Endodermal cell (in vitro differentiated cells): Measurements from ENCODE around the gene JSRP1. TPM values are rescaled to one million over a fixed set of nuclear protein-coding genes. Genes with fewer than 3 reads are reported as not detected.

Experiments used
- DNase-seq: peaks from one replicate; pipeline ENCODE4 v3.0.0-alpha.2; 2017
- H3K27ac ChIP-seq: 2 replicates; pipeline ENCODE4 v1.5.1; 2013; ENCODE audit warnings: mild to moderate bottlenecking, low read depth, low read length, moderate library complexity
- H3K27me3 ChIP-seq: 2 replicates; pipeline ENCODE4 v1.6.1; 2013; ENCODE audit warnings: mild to moderate bottlenecking, low read length, moderate library complexity; ENCODE audit not compliant: insufficient read depth, control insufficient read depth, poor library complexity, severe bottlenecking
- H3K36me3 ChIP-seq: 2 replicates; pipeline ENCODE4 v1.7.0; 2013; ENCODE audit warnings: mild to moderate bottlenecking, low read length, moderate library complexity; ENCODE audit not compliant: control insufficient read depth, insufficient read depth
- H3K4me1 ChIP-seq: one replicate; pipeline ENCODE4 v1.7.0; 2013; ENCODE audit warnings: low read length; ENCODE audit not compliant: control insufficient read depth, insufficient read depth
- H3K4me3 ChIP-seq: 2 replicates; pipeline ENCODE4 v1.5.1; 2013; ENCODE audit warnings: mild to moderate bottlenecking, low read length, moderate library complexity
- H3K9ac ChIP-seq: 2 replicates; pipeline ENCODE4 v1.6.1; 2013; ENCODE audit warnings: mild to moderate bottlenecking, low read length, moderate library complexity; ENCODE audit not compliant: poor library complexity, severe bottlenecking; ENCODE audit errors: extremely low read depth
- H3K9me3 ChIP-seq: 2 replicates; pipeline ENCODE4 v1.6.1; 2013; ENCODE audit warnings: mild to moderate bottlenecking, low read length, moderate library complexity; ENCODE audit not compliant: control insufficient read depth
- H3K27ac Mint-ChIP-seq: 2 replicates; pipeline ENCODE4 v1.8.0; 2020; ENCODE audit warnings: mixed read lengths
- H3K27me3 Mint-ChIP-seq: 2 replicates; pipeline ENCODE4 v1.8.0; 2021; ENCODE audit warnings: mild to moderate bottlenecking, mixed read lengths; ENCODE audit not compliant: insufficient read depth
- H3K36me3 Mint-ChIP-seq: 2 replicates; pipeline ENCODE4 v1.8.0; 2020; ENCODE audit warnings: low read depth, mixed read lengths
- H3K4me1 Mint-ChIP-seq: 2 replicates; pipeline ENCODE4 v1.8.0; 2020; ENCODE audit warnings: mixed read lengths
- H3K4me3 Mint-ChIP-seq: 2 replicates; pipeline ENCODE4 v1.8.0; 2020; ENCODE audit warnings: mild to moderate bottlenecking, moderate library complexity, mixed read lengths
- H3K9me3 Mint-ChIP-seq: 2 replicates; pipeline ENCODE4 v1.8.0; 2020; ENCODE audit warnings: mild to moderate bottlenecking, mixed read lengths
- WGBS, 2 experiments: methylation state at CpG; one replicate each; pipeline versions ENCODE4 v1.1.5 to v1.1.7; 2013; ENCODE audit warnings: missing lambda C conversion rate in 2 of 2, mixed read lengths in 1 of 2; ENCODE audit not compliant: insufficient coverage in 1 of 2, insufficient read length in 1 of 2; 5-methylcytosine and 5-hydroxymethylcytosine counted together
- total RNA-seq, 2 donors: library from RNA; stranded (reverse); fragmentation: NEBNext Ultra II Directional in 1 of 2; extraction: Animal tissue kit (Norgen Biotek cat#: 25700) in 1 of 2; gene quantifications; 2 replicates in 1 of 2; 3 replicates in 1 of 2; pipeline ENCODE4 v1.2.1, GENCODE V29; 2021
- TF ChIP-seq, protein P1 (sequence below): fragments of 200-600 bp; sonication (generic); conservative IDR thresholded peaks from 2 replicates; pipeline ENCODE4 v1.5.0; 2021; ENCODE audit warnings: antibody characterized with exemption, mild to moderate bottlenecking

Gene JSRP1
- total RNA-seq, 2 donors from 2014 or later: 0.66 to 0.89 TPM

DNA sequence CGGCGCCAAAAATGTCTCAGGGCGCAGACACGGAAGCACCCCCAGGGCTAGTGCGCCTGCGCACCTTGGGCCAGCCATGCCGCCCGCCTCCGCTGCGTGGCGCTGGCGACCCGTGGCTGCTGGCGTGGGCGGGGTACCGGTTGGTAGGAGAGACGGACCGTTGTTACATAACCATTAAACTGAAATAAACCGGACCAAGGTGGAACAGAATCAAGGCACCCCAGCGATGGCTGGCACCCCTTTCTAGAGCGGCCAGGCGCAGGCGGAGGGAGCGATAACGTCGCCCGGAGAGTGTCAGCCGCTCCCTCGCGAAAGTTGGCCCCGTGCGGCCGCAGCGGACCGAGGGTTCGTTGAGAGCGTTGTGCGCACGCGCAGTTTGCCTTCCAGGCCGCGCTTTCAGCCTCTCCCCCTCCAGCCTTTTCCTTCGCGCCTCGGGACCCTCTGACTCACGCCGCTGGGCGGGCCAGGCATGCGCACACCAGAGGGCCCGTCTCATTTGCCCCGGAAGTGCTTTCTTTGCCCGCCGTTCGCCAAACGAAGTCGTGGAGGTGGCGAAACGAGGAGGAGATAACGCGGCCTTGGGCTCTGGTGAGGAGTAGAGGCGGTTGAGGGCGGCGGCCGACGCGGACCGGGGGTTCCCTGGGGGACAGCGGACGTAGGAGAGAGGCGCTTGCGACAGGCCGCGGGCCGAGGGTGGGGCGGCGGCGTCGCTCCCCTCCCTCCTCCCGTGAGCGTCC is 19.7 kb downstream of the JSRP1 start, which contains the start of the genes PLEKHJ1 and SF3A2:
Gene PLEKHJ1 (minus strand): TSS at position 16 of the 737 bp plus-strand sequence. CDS start 81 bp downstream, outside the sequence.
Gene SF3A2 (plus strand): TSS at position 511 of the 737 bp plus-strand sequence. CDS start 6,595 bp downstream, outside the sequence.
- Mint-ChIP-seq H3K4me1 (peaks cover 35% of the 10 kb centered on the region), H3K27me3 (no peaks in the 10 kb centered on the region), H3K36me3 (peaks cover 39% of the 10 kb centered on the region), H3K9me3 (no peaks in the 10 kb centered on the region), H3K4me3 (peak within 1 kb of the TSS; percentile 92), H3K27ac (peak within 1 kb of the TSS; percentile 99)
- Histone ChIP-seq H3K36me3 (peaks cover 45% of the 10 kb centered on the region), H3K27ac (peak within 1 kb of the TSS; percentile 97), H3K9me3 (no peaks in the 10 kb centered on the region), H3K27me3 (no peaks in the 10 kb centered on the region), H3K4me1 (peaks cover 6% of the 10 kb centered on the region), H3K4me3 (peak within 1 kb of the TSS; percentile 91), H3K9ac (peak within 1 kb of the TSS; percentile 97)
- DNase-seq: peak; percentile 99
- 0% methylated on average over 44 to 80 of the region's 80 CpGs for WGBS, 2 experiments
- TF ChIP-seq, protein P1, sequence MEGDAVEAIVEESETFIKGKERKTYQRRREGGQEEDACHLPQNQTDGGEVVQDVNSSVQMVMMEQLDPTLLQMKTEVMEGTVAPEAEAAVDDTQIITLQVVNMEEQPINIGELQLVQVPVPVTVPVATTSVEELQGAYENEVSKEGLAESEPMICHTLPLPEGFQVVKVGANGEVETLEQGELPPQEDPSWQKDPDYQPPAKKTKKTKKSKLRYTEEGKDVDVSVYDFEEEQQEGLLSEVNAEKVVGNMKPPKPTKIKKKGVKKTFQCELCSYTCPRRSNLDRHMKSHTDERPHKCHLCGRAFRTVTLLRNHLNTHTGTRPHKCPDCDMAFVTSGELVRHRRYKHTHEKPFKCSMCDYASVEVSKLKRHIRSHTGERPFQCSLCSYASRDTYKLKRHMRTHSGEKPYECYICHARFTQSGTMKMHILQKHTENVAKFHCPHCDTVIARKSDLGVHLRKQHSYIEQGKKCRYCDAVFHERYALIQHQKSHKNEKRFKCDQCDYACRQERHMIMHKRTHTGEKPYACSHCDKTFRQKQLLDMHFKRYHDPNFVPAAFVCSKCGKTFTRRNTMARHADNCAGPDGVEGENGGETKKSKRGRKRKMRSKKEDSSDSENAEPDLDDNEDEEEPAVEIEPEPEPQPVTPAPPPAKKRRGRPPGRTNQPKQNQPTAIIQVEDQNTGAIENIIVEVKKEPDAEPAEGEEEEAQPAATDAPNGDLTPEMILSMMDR: peak; percentile 97

- H3K27ac ChIP-seq: peak overlapping the region; percentile 97
- no peaks in the 10 kb centered on the region for H3K27me3 ChIP-seq
- Mint-ChIP-seq H3K27ac (no peak overlapping the region), H3K27me3 (no peaks in the 10 kb centered on the region), H3K9me3 (no peaks in the 10 kb centered on the region), H3K4me1 (peaks cover 33% of the 10 kb centered on the region), H3K4me3 (peak overlapping the region; percentile 92), H3K36me3 (peaks cover 38% of the 10 kb centered on the region)
- TF ChIP-seq, protein P1: no peak
- DNase-seq: no peak
- H3K36me3 ChIP-seq: peaks cover 40% of the 10 kb centered on the region
- H3K4me1 ChIP-seq: peaks cover 6% of the 10 kb centered on the region
- H3K9me3 ChIP-seq: no peaks in the 10 kb centered on the region
- WGBS, 2 experiments: 0 to 1% methylated on average over 26 to 28 of the region's 28 CpGs
- H3K9ac ChIP-seq: peak overlapping the region; percentile 97
- peak overlapping the region; percentile 91 for H3K4me3 ChIP-seq
Measured at GRCh38 chr19:2236064-2236313, 20.2 kb downstream of the JSRP1 start.

DNA sequence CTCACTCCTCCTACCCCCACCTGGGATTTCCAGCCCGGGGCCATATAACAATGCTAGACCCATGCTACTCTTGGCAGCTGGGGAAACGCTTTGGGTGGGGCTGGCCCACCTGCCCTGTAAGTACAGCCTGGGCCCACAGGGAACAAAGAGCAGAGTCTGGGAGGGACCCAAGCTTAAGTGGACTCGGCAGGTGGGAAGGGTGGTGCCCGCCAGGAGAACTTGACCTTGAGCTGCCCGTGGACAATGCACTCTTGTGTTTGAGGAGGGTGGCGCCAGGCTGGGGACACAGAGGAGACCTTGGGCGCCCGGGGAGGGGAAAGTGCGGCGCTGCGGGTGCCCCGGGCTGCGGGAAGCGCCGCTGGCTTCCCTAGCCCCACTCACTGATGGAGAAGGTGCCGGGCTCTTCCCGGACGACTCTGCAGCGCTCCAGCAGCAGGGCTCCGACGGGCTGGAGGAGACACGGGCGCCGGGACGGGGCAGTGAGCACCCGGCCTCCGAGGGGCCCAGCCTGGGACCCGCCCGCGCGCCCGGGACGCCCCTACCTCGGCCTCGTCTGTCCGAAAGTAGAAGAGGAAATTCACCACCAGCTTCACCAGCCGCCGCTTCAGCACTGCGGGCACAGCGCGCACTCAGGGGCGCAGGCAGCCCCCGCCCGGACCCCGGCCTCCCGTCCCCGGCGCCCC is 20.7 kb downstream of the JSRP1 start:
- Mint-ChIP-seq H3K9me3 (no peaks in the 10 kb centered on the region), H3K27me3 (no peaks in the 10 kb centered on the region), H3K36me3 (peaks cover 34% of the 10 kb centered on the region), H3K4me3 (peak overlapping the region; percentile 92), H3K27ac (peak overlapping the region; percentile 93), H3K4me1 (peaks cover 29% of the 10 kb centered on the region)
- Histone ChIP-seq H3K9ac (peak overlapping the region; percentile 97), H3K27ac (peak overlapping the region; percentile 97), H3K4me3 (peak overlapping the region; percentile 91), H3K9me3 (no peaks in the 10 kb centered on the region), H3K36me3 (peaks cover 36% of the 10 kb centered on the region), H3K27me3 (no peaks in the 10 kb centered on the region), H3K4me1 (peaks cover 3% of the 10 kb centered on the region)
- 0 to 1% methylated on average over 10 to 48 of the region's 48 CpGs for WGBS, 2 experiments
- DNase-seq: no peak
- TF ChIP-seq, protein P1: no peak
